ENCODE measurements around the gene CCNT2. TPM values are rescaled to one million over a fixed set of nuclear protein-coding genes. Genes with fewer than 3 reads are reported as not detected.
A peak's percentile ranks its signal among the peaks of the same experiment; 100 is the strongest.

CCNT2 gene
- total RNA-seq, 1 experiment from 2014 or later = 32.6 TPM

DNA sequence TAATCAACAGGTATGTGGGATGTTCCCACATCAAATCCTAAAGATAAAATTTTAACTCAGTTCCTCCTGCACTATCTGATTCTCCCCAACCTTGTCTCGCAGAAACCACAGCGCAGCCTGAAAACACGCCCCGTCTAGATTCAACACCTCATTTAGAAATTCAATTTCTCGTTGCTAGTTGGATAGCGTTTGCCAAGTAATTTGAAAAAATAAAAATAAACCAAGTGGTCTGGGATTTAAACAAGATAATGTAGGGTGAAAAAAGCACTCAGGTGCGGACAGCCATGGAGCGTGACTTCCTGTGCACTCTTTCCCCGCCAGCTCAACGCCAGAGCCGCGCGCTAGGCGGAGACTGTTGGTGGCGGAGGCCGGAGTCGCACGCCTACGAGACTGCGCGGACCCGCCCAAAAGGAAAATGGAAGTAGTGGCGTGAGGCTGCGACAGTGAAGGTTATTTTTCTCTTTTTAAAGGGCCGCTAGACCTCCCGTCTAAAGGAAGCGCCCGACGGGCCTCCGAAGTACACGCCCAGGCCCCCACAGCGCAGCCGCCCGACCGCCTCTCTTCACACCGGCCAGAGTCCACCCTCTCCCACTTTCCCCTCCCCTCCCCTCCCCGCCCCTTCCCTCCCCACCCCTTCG, 615 bp upstream of the CCNT2 start (continued):
- TF ChIP-seq POLR2A (IDR thresholded peaks at IDR 0.05; ENCODE audit: borderline replicate concordance, extremely low read depth, insufficient read depth, insufficient read length) = peak; percentile 93
- TF ChIP-seq, protein P1, sequence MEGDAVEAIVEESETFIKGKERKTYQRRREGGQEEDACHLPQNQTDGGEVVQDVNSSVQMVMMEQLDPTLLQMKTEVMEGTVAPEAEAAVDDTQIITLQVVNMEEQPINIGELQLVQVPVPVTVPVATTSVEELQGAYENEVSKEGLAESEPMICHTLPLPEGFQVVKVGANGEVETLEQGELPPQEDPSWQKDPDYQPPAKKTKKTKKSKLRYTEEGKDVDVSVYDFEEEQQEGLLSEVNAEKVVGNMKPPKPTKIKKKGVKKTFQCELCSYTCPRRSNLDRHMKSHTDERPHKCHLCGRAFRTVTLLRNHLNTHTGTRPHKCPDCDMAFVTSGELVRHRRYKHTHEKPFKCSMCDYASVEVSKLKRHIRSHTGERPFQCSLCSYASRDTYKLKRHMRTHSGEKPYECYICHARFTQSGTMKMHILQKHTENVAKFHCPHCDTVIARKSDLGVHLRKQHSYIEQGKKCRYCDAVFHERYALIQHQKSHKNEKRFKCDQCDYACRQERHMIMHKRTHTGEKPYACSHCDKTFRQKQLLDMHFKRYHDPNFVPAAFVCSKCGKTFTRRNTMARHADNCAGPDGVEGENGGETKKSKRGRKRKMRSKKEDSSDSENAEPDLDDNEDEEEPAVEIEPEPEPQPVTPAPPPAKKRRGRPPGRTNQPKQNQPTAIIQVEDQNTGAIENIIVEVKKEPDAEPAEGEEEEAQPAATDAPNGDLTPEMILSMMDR (IDR thresholded peaks at IDR 0.05 in 2 of 3, conservative IDR thresholded peaks at IDR 0.05 in 1 of 3; ENCODE audit: borderline replicate concordance in 1 of 3, insufficient read depth in 1 of 3, low read depth in 2 of 3, low read length in 2 of 3) = peak in 1 of 3 experiments; percentile 25; a peak in 1 of 6 replicates

DNA sequence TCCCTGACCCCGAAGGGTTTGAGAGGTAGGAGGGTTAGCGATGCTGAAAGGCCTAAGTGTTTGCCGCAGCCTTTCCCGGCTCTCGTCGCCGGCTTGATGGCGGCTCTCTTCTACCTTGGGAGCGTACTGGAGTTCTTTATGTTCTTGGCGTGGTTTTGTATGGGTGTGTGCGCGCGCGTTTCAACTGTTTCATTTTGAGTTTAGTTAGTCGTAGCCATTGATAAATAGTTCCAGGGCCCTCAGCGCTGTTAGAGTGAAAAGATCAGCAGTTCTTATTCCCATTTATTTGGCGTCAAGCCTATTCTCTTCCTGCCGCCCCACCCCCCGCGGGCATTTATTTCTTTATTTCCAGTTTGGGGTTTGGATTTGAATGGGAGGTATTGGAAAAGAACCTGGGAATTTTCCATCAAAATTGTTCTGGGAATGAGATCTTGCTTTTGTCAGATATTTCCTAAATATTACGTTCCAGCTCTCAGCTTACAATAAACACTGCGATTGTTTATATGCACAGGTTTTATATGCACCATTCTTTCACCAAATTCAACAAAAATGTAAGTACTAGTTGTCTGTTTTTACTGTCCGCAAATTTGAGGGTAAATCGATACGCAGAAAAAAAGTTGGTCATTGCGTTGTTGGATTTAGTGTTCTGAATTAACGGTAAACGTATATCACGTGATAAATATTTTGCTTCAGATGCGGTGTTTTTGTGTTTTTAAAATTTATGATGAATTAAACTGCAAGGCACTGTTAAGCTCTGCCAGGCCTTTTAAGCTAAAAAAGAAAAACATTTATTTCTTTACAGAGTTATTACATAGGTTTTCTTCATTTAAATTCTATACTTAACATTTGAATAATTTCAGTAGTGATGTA, 954 bp downstream of the CCNT2 start:
- Histone ChIP-seq H3K4me2 (ENCODE audit: low read length) (peak overlapping the region; percentile 78), H3K27me3 (ENCODE audit: insufficient read depth, low read length) (no peaks in the 10 kb centered on the region), H3K9me2 (ENCODE audit: insufficient read depth) (no peaks in the 10 kb centered on the region), H3K9ac (ENCODE audit: low read length) (peak overlapping the region; percentile 92), H3K4me3 (replicated peaks in 1 of 2; ENCODE audit: low read depth in 1 of 2, low read length in 2 of 2) (peak overlapping the region; percentile 72 to 90), H3K9me3 (ENCODE audit: control insufficient read depth in 1 of 2, insufficient read depth in 1 of 2, low read depth in 1 of 2, low read length in 2 of 2) (no peaks in the 10 kb centered on the region), H2AFZ (ENCODE audit: low read depth, low read length, poor library complexity, severe bottlenecking) (no peak overlapping the region), H3K4me1 (ENCODE audit: control insufficient read depth in 1 of 2, insufficient read depth in 2 of 2, low read length in 2 of 2) (peaks cover 12 to 22% of the 10 kb centered on the region in 2 experiments; a peak in 3 of 4 replicates), H4K20me1 (ENCODE audit: insufficient read depth) (peaks cover 28% of the 10 kb centered on the region; the same call in 1 of the 2 replicates), H3K27ac (ENCODE audit: low read depth, low read length) (peak overlapping the region; percentile 97), H3K36me3 (ENCODE audit: control insufficient read depth in 1 of 2, insufficient read depth in 2 of 2, low read length in 2 of 2) (peaks cover 0 to 4% of the 10 kb centered on the region in 2 experiments; a peak in 3 of 4 replicates), H3K79me2 (ENCODE audit: insufficient read depth, low read length) (peaks cover 59% of the 10 kb centered on the region)
- BruUV-seq (replicated peaks) = no TSS peak
- RAD21 ChIA-PET (ENCODE audit: low non-redundant PET in 1 of 2, low total read pairs in 2 of 2, uncharacterized antibody in 2 of 2, unreplicated experiment in 2 of 2) = no interaction called here
- ATAC-seq (no peak; the same call in 1 of the 2 replicates), DNase-seq (ENCODE audit: low read depth, low spot score) (no peak)
- intact Hi-C loops (cut with micrococcal nuclease) = no loop called here
- TF ChIP-seq POLR2A (IDR thresholded peaks at IDR 0.05; ENCODE audit: borderline replicate concordance, extremely low read depth, insufficient read depth, insufficient read length) = no peak
- no peak for TF ChIP-seq CEBPB (IDR thresholded peaks at IDR 0.05; ENCODE audit: low read depth)
- TF ChIP-seq TCF7L2 (IDR thresholded peaks at IDR 0.05; ENCODE audit: borderline replicate concordance, extremely low read depth, insufficient read depth, insufficient read length) = no peak
- no peak for TF ChIP-seq SP1 (IDR thresholded peaks at IDR 0.05; ENCODE audit: low read depth)
- no peak for TF ChIP-seq EZH2 (IDR thresholded peaks at IDR 0.05)
- TF ChIP-seq FOSL1 (IDR thresholded peaks at IDR 0.05; ENCODE audit: low read depth) = no peak
- TF ChIP-seq, protein P2, sequence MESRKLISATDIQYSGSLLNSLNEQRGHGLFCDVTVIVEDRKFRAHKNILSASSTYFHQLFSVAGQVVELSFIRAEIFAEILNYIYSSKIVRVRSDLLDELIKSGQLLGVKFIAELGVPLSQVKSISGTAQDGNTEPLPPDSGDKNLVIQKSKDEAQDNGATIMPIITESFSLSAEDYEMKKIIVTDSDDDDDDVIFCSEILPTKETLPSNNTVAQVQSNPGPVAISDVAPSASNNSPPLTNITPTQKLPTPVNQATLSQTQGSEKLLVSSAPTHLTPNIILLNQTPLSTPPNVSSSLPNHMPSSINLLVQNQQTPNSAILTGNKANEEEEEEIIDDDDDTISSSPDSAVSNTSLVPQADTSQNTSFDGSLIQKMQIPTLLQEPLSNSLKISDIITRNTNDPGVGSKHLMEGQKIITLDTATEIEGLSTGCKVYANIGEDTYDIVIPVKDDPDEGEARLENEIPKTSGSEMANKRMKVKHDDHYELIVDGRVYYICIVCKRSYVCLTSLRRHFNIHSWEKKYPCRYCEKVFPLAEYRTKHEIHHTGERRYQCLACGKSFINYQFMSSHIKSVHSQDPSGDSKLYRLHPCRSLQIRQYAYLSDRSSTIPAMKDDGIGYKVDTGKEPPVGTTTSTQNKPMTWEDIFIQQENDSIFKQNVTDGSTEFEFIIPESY (IDR thresholded peaks at IDR 0.05; ENCODE audit: extremely low read depth, insufficient replicate concordance, low read length) = no peak
- POLR2A ChIA-PET = no interaction called here
- CTCF ChIA-PET = no interaction called here
